Spleen (tissue), 11 donors: ENCODE results near the gene CNKSR3. TPM values are rescaled to one million over a fixed set of nuclear protein-coding genes. Genes with fewer than 3 reads are reported as not detected.
A peak's percentile ranks its signal among the peaks of the same experiment; 100 is the strongest.

Source experiments
- DNase-seq: peaks from one replicate; pipeline ENCODE4 v3.0.0-alpha.2; 2020
- H3K27ac ChIP-seq, 8 donors: fragments of 200-600 bp; sonication (generic) in 7 of 8; 1 replicate in 4 of 8; 2 replicates in 4 of 8; pipeline versions ENCODE4 v1.5.0 to v1.8.0; 2016 to 2021; ENCODE audit warnings: inconsistent platforms in 4 of 8, mild to moderate bottlenecking in 4 of 8, moderate library complexity in 1 of 8
- H3K27me3 ChIP-seq, 7 donors: fragments of 200-600 bp; sonication (generic) in 6 of 7; replicated peaks in 1 of 7; 1 replicate in 4 of 7; 2 replicates in 3 of 7; pipeline versions ENCODE4 v1.5.0 to v1.8.0; 2016 to 2021; ENCODE audit warnings: inconsistent platforms in 3 of 7, mild to moderate bottlenecking in 1 of 7
- H3K36me3 ChIP-seq, 6 donors: fragments of 200-600 bp; sonication (generic) in 5 of 6; 1 replicate in 4 of 6; 2 replicates in 2 of 6; pipeline versions ENCODE4 v1.5.0 to v1.8.0; 2016 to 2021; ENCODE audit warnings: inconsistent platforms in 2 of 6
- H3K4me1 ChIP-seq, 6 donors: fragments of 200-600 bp; sonication (generic) in 5 of 6; 1 replicate in 3 of 6; 2 replicates in 3 of 6; pipeline versions ENCODE4 v1.5.0 to v1.8.0; 2016 to 2021; ENCODE audit warnings: inconsistent platforms in 3 of 6
- H3K4me3 ChIP-seq, 8 donors: fragments of 200-600 bp; sonication (generic) in 7 of 8; 1 replicate in 4 of 8; 2 replicates in 4 of 8; pipeline versions ENCODE4 v1.5.0 to v1.8.0; 2016 to 2021; ENCODE audit warnings: inconsistent platforms in 4 of 8, mild to moderate bottlenecking in 4 of 8, moderate library complexity in 2 of 8
- H3K9me3 ChIP-seq, 8 donors: fragments of 200-600 bp; sonication (generic) in 7 of 8; 1 replicate in 4 of 8; 2 replicates in 4 of 8; pipeline versions ENCODE4 v1.5.0 to v1.8.0; 2016 to 2021; ENCODE audit warnings: inconsistent platforms in 4 of 8
- CTCF ChIP-seq, 11 experiments: fragments of 200-600 bp in 7 of 11; fragments of 450-650 bp in 4 of 11; sonication (generic) in 4 of 11; IDR thresholded peaks in 8 of 11; conservative IDR thresholded peaks in 3 of 11; 1 replicate in 7 of 11; 2 replicates in 4 of 11; pipeline versions ENCODE4 v1.4.0 to v1.8.0; 2016 to 2021; ENCODE audit warnings: antibody characterized with exemption in 11 of 11, inconsistent platforms in 4 of 11, mild to moderate bottlenecking in 1 of 11
- POLR2A ChIP-seq, 3 donors: fragments of 450-650 bp; IDR thresholded peaks; one replicate each; pipeline ENCODE4 v1.5.1; 2017; ENCODE audit warnings: antibody characterized with exemption in 3 of 3, mild to moderate bottlenecking in 1 of 3
- POLR2AphosphoS5 ChIP-seq, 3 donors: sonication (generic); formaldehyde crosslinking; IDR thresholded peaks; one replicate each; pipeline ENCODE4 v1.5.1; 2017; ENCODE audit warnings: antibody characterized with exemption in 3 of 3
- WGBS, 5 donors: extraction: QIAGEN DNeasy Blood & Tissue Kit in 3 of 5; methylation state at CpG; one replicate each; pipeline versions ENCODE4 v1.1.5 to v1.1.7; 2013 to 2018; 5-methylcytosine and 5-hydroxymethylcytosine counted together
- intact Hi-C: fragments of 100-400 bp; cut with DNase I; formaldehyde crosslinking; loops from one replicate; pipeline ENCODE4 v1.15.0; 2023; ENCODE audit warnings: low total_unique reads
- polyA plus RNA-seq, 3 donors: library from polyadenylated mRNA; stranded (reverse); fragments of 200-250 nt; gene quantifications; one replicate each; pipeline ENCODE4 v1.2.1, GENCODE V29; 2013
- total RNA-seq, 7 donors: library from RNA; depleted of rRNA in 3 of 7; stranded (reverse); fragments of >200 nt in 3 of 7; fragmentation: NEBNext Ultra II Directional in 4 of 7; extraction: Animal tissue kit (Norgen Biotek cat#: 25700) in 4 of 7; gene quantifications; one replicate each; pipeline versions ENCODE4 v1.1.0 to v1.2.1, GENCODE V29; 2016 to 2021
- donor health status: healthy with polysubstance abuse.
- donor health status: DM: no; HTN: no; CAD: no; lungs with moderate emphysema.
- donor health status: DM: no; HTN: no; CAD: no.
- donor health status: Bipolar disorder and iron deficiency.
- donor health status: healthy.
- donor health status: DM: no; HTN: no; CAD: no.
- donor health status: DM: yes; HTN: yes; CAD: no.

Gene CNKSR3
- total and polyA plus RNA-seq, 10 donors = 1.7 to 45.0 (median 18.0) TPM

GRCh38 chr6:154506991-154507898, 3.2 kb downstream of the CNKSR3 start:
- Histone ChIP-seq H3K4me1 (peaks cover 4 to 50% (median 31%) of the 10 kb centered on the region in 6 donors), H3K36me3 (no peaks in the 10 kb centered on the region), H3K4me3 (peak overlapping the region in 7 of 8 donors; percentile 1 to 84 (median 69)), H3K27me3 (peaks cover 0 to 38% (median 9%) of the 10 kb centered on the region in 7 donors), H3K9me3 (no peaks in the 10 kb centered on the region), H3K27ac (peak overlapping the region in 2 of 8 donors; percentile 24 to 88)
- 79 to 86% (median 82%) methylated on average over 14 of the region's 14 CpGs for WGBS, 5 donors
- no peak for TF ChIP-seq CTCF (IDR thresholded peaks at IDR 0.05 in 8 of 11, conservative IDR thresholded peaks at IDR 0.05 in 3 of 11)
- TF ChIP-seq POLR2A (IDR thresholded peaks at IDR 0.05) = no peak
- no peak for TF ChIP-seq POLR2AphosphoS5 (IDR thresholded peaks at IDR 0.05)
- intact Hi-C loops = no loop called here
- no peak for DNase-seq

- Histone ChIP-seq H3K27me3 (peaks cover 0 to 34% (median 9%) of the 10 kb centered on the region in 7 donors), H3K9me3 (no peaks in the 10 kb centered on the region), H3K4me1 (peaks cover 0 to 45% (median 29%) of the 10 kb centered on the region in 6 donors), H3K27ac (no peak overlapping the region), H3K4me3 (peak overlapping the region in 2 of 8 donors; percentile 73 to 84), H3K36me3 (no peaks in the 10 kb centered on the region)
- peak; percentile 40 for DNase-seq
- intact Hi-C loops = no loop called here
- TF ChIP-seq CTCF (IDR thresholded peaks at IDR 0.05 in 8 of 11, conservative IDR thresholded peaks at IDR 0.05 in 3 of 11) = no peak
- no peak for TF ChIP-seq POLR2A (IDR thresholded peaks at IDR 0.05)
- TF ChIP-seq POLR2AphosphoS5 (IDR thresholded peaks at IDR 0.05) = no peak
- 72 to 91% (median 87%) methylated on average over 9 of the region's 9 CpGs for whole genome bisulfite sequencing, 5 donors
Observed at GRCh38 chr6:154506582-154506981, 3.9 kb downstream of the CNKSR3 start.

GRCh38 chr6:154506108-154506507, 4.4 kb downstream of the CNKSR3 start:
- intact Hi-C loops = no loop called here
- TF ChIP-seq POLR2A (IDR thresholded peaks at IDR 0.05) (no peak), CTCF (IDR thresholded peaks at IDR 0.05 in 8 of 11, conservative IDR thresholded peaks at IDR 0.05 in 3 of 11) (no peak), POLR2AphosphoS5 (IDR thresholded peaks at IDR 0.05) (no peak)
- H3K36me3 ChIP-seq = no peaks in the 10 kb centered on the region
- peaks cover 0 to 30% (median 9%) of the 10 kb centered on the region in 7 donors for H3K27me3 ChIP-seq
- no peak overlapping the region for H3K4me3 ChIP-seq
- DNase-seq = no peak
- H3K9me3 ChIP-seq = no peaks in the 10 kb centered on the region
- no peak overlapping the region for H3K27ac ChIP-seq
- peaks cover 0 to 41% (median 28%) of the 10 kb centered on the region in 6 donors for H3K4me1 ChIP-seq

- Histone ChIP-seq H3K36me3 (no peaks in the 10 kb centered on the region), H3K27me3 (peaks cover 0 to 19% (median 4%) of the 10 kb centered on the region in 7 donors), H3K27ac (no peak overlapping the region), H3K4me3 (no peak overlapping the region), H3K4me1 (peaks cover 0 to 39% (median 21%) of the 10 kb centered on the region in 6 donors), H3K9me3 (no peaks in the 10 kb centered on the region)
- no peak for DNase-seq
- intact Hi-C loops = no loop called here
- TF ChIP-seq POLR2AphosphoS5 (IDR thresholded peaks at IDR 0.05) (no peak), POLR2A (IDR thresholded peaks at IDR 0.05) (no peak), CTCF (IDR thresholded peaks at IDR 0.05 in 8 of 11, conservative IDR thresholded peaks at IDR 0.05 in 3 of 11) (no peak)
- 81 to 86% (median 85%) methylated on average over 5 of the region's 5 CpGs for WGBS, 5 donors
Observed at GRCh38 chr6:154504865-154505449, 5.5 kb downstream of the CNKSR3 start.
